ENCODE measurements around the gene AMHR2. TPM values are rescaled to one million over a fixed set of nuclear protein-coding genes. Genes with fewer than 3 reads are reported as not detected.
A peak's percentile ranks its signal among the peaks of the same experiment; 100 is the strongest.

The AMHR2 gene
- total RNA-seq, 1 donor from 2014 or later, result 0.46 TPM

- Histone ChIP-seq H3K4me3 (no peak overlapping the region), H3K9me3 (no peaks in the 10 kb centered on the region), H3K36me3 (peaks cover 100% of the 10 kb centered on the region), H3K4me1 (peaks cover 6% of the 10 kb centered on the region), H3K27me3 (no peaks in the 10 kb centered on the region), H3K27ac (no peak overlapping the region)
- ATAC-seq (no peak), DNase-seq (no peak)
- intact Hi-C loops (cut with DNase I), result no loop called here
- no peak for TF ChIP-seq CTCF (IDR thresholded peaks at IDR 0.05)
These were observed 37.9 kb downstream of the AMHR2 start for GRCh38 chr12:53461591-53461990.

GRCh38 chr12:53462935-53463334 is 39.3 kb downstream of the AMHR2 start:
- TF ChIP-seq CTCF (IDR thresholded peaks at IDR 0.05), result no peak
- Histone ChIP-seq H3K36me3 (peaks cover 100% of the 10 kb centered on the region), H3K4me1 (peaks cover 6% of the 10 kb centered on the region), H3K4me3 (no peak overlapping the region), H3K27ac (no peak overlapping the region), H3K9me3 (no peaks in the 10 kb centered on the region), H3K27me3 (no peaks in the 10 kb centered on the region)
- no peak for DNase-seq
- intact Hi-C loops (cut with DNase I), result no loop called here
- no peak for ATAC-seq

GRCh38 chr12:53463802-53464560 is 40.3 kb downstream of the AMHR2 start:
- Histone ChIP-seq H3K27me3 (no peaks in the 10 kb centered on the region), H3K4me3 (no peak overlapping the region), H3K9me3 (no peaks in the 10 kb centered on the region), H3K36me3 (peaks cover 100% of the 10 kb centered on the region), H3K27ac (no peak overlapping the region), H3K4me1 (peaks cover 6% of the 10 kb centered on the region)
- ATAC-seq (no peak), DNase-seq (no peak)
- intact Hi-C loops (cut with DNase I), result no loop called here
- TF ChIP-seq CTCF (IDR thresholded peaks at IDR 0.05), result no peak

GRCh38 chr12:53464685-53465418 is 41.2 kb downstream of the AMHR2 start:
- Histone ChIP-seq H3K4me1 (peaks cover 6% of the 10 kb centered on the region), H3K9me3 (no peaks in the 10 kb centered on the region), H3K27ac (no peak overlapping the region), H3K27me3 (no peaks in the 10 kb centered on the region), H3K36me3 (peaks cover 100% of the 10 kb centered on the region), H3K4me3 (no peak overlapping the region)
- TF ChIP-seq CTCF (IDR thresholded peaks at IDR 0.05), result no peak
- no peak for ATAC-seq
- intact Hi-C loops (cut with DNase I), result no loop called here
- DNase-seq, result peak; percentile 51

- peaks cover 5% of the 10 kb centered on the region for H3K4me1 ChIP-seq
- H3K27me3 ChIP-seq, result no peaks in the 10 kb centered on the region
- no peak overlapping the region for H3K27ac ChIP-seq
- no peak for DNase-seq
- no peak for ATAC-seq
- no peak overlapping the region for H3K4me3 ChIP-seq
- H3K36me3 ChIP-seq, result peaks cover 100% of the 10 kb centered on the region
- intact Hi-C loops (cut with DNase I), result no loop called here
- no peaks in the 10 kb centered on the region for H3K9me3 ChIP-seq
- no peak for TF ChIP-seq CTCF (IDR thresholded peaks at IDR 0.05)
These were observed 42.0 kb downstream of the AMHR2 start for GRCh38 chr12:53465679-53466078.
